H1 (cell line): ENCODE data around the gene WSCD2. TPM values are rescaled to one million over a fixed set of nuclear protein-coding genes. Genes with fewer than 3 reads are reported as not detected.

Experiments
- CTCF ChIA-PET: fragments of 300-600 bp; sonication (Branson Sonifier 250); formaldehyde crosslinking; loops from one replicate; lab custom pipeline; 2021; ENCODE audit not compliant: partially characterized antibody; lab: Charles Lee
- POLR2A ChIA-PET: fragments of 300-600 bp; sonication (Branson Sonifier 250); formaldehyde crosslinking; loops from one replicate; lab custom pipeline; 2021; ENCODE audit warnings: inconsistent platforms; ENCODE audit not compliant: partially characterized antibody; lab: Charles Lee
- DNase-seq, 2 experiments: peaks; one replicate each; pipeline versions ENCODE4 v3.0.0 to v3.0.0-alpha.2; 2010 to 2022; ENCODE audit warnings: low spot score in 2 of 2, low read depth in 1 of 2, mixed read lengths in 1 of 2
- FAIRE-seq: peaks from 2 replicates; lab custom pipeline; 2011; peaks lifted over from hg19 to GRCh38; lab: Jason Lieb, UNC
- H2AFZ ChIP-seq: 2 replicates; pipeline ENCODE4 v1.8.1; 2012; ENCODE audit warnings: low read length, inconsistent platforms
- H2AK5ac ChIP-seq: 2 replicates; pipeline ENCODE4 v1.6.1; 2013; ENCODE audit warnings: low read depth, low read length
- H2BK120ac ChIP-seq: replicated peaks from 2 replicates; pipeline ENCODE3; 2013; ENCODE audit warnings: low read depth, low read length, inconsistent platforms
- H2BK12ac ChIP-seq: 2 replicates; pipeline ENCODE4 v1.6.1; 2013; ENCODE audit warnings: low read depth, low read length
- H2BK15ac ChIP-seq: 2 replicates; pipeline ENCODE4 v1.6.1; 2013; ENCODE audit warnings: low read length
- H2BK20ac ChIP-seq: 2 replicates; pipeline ENCODE4 v1.6.1; 2013; ENCODE audit warnings: low read length
- H2BK5ac ChIP-seq: 2 replicates; pipeline ENCODE4 v1.6.1; 2013; ENCODE audit warnings: low read depth, low read length
- H3K14ac ChIP-seq: 2 replicates; pipeline ENCODE4 v1.6.1; 2013; ENCODE audit warnings: inconsistent platforms; ENCODE audit not compliant: insufficient read length
- H3K18ac ChIP-seq: 2 replicates; pipeline ENCODE4 v1.6.1; 2013; ENCODE audit warnings: low read length; ENCODE audit errors: extremely low read depth
- H3K23ac ChIP-seq: 2 replicates; pipeline ENCODE4 v1.6.1; 2013; ENCODE audit warnings: inconsistent platforms; ENCODE audit not compliant: insufficient read length
- H3K23me2 ChIP-seq: 2 replicates; pipeline ENCODE4 v1.6.1; 2013; ENCODE audit warnings: low read depth, low read length
- H3K27ac ChIP-seq: 2 replicates; pipeline ENCODE4 v1.6.1; 2011; ENCODE audit warnings: low read depth, low read length, inconsistent platforms
- H3K27me3 ChIP-seq, 4 experiments: replicated peaks in 1 of 4; 1 replicate in 1 of 4; 2 replicates in 3 of 4; pipeline versions ENCODE4 v1.6.1 to v1.8.1; 2011 to 2013; ENCODE audit warnings: low read length in 3 of 4, mild to moderate bottlenecking in 3 of 4, inconsistent platforms in 2 of 4, mixed read lengths in 2 of 4, moderate library complexity in 1 of 4; ENCODE audit not compliant: control insufficient read depth in 3 of 4, insufficient read depth in 3 of 4; ENCODE audit errors: extremely low read depth in 1 of 4
- H3K36me3 ChIP-seq, 4 experiments: 2 replicates each; pipeline versions ENCODE4 v1.6.1 to v1.8.1; 2011 to 2013; ENCODE audit warnings: mild to moderate bottlenecking in 4 of 4, low read length in 3 of 4, moderate library complexity in 2 of 4, control low read depth in 1 of 4, inconsistent platforms in 1 of 4; ENCODE audit not compliant: insufficient read depth in 4 of 4, control insufficient read depth in 2 of 4
- H3K4ac ChIP-seq: replicated peaks from 2 replicates; pipeline ENCODE3; 2013; ENCODE audit warnings: low read length, low read depth, mixed read lengths, inconsistent platforms; ENCODE audit not compliant: insufficient read length
- H3K4me1 ChIP-seq, 4 experiments: replicated peaks in 1 of 4; 1 replicate in 1 of 4; 2 replicates in 3 of 4; pipeline versions ENCODE4 v1.6.1 to v1.8.1; 2011 to 2013; ENCODE audit warnings: low read length in 3 of 4, inconsistent platforms in 2 of 4, mixed read lengths in 1 of 4; ENCODE audit not compliant: insufficient read depth in 4 of 4, control insufficient read depth in 3 of 4
- H3K4me2 ChIP-seq, 2 experiments: 2 replicates each; pipeline versions ENCODE4 v1.6.1 to v1.8.1; 2011 to 2013; ENCODE audit warnings: low read depth in 2 of 2, low read length in 2 of 2, control low read depth in 1 of 2, inconsistent platforms in 1 of 2, mild to moderate bottlenecking in 1 of 2; ENCODE audit not compliant: insufficient read depth in 1 of 2
- H3K4me3 ChIP-seq, 4 experiments: fragments of 200-600, 300-600 bp in 1 of 4; sonication (generic), shearing (Covaris generic), sonication (Bioruptor Twin) in 1 of 4; 2 replicates each; pipeline versions ENCODE4 v1.5.1 to v1.8.1; 2011 to 2016; ENCODE audit warnings: low read length in 4 of 4, low read depth in 3 of 4, control low read depth in 2 of 4, inconsistent platforms in 2 of 4, mild to moderate bottlenecking in 2 of 4, mixed read lengths in 1 of 4, moderate library complexity in 1 of 4; ENCODE audit not compliant: insufficient read depth in 2 of 4; ENCODE audit errors: extremely low read depth in 1 of 4
- H3K56ac ChIP-seq: replicated peaks from 2 replicates; pipeline ENCODE3; 2013; ENCODE audit warnings: low read depth, mild to moderate bottlenecking, mixed read lengths, low read length, inconsistent platforms; ENCODE audit not compliant: insufficient read length
- H3K79me1 ChIP-seq: 2 replicates; pipeline ENCODE4 v1.6.1; 2013; ENCODE audit warnings: low read depth, low read length, control low read depth
- H3K79me2 ChIP-seq, 2 experiments: 2 replicates each; pipeline versions ENCODE4 v1.6.1 to v1.8.1; 2012 to 2013; ENCODE audit warnings: low read length in 2 of 2, mild to moderate bottlenecking in 2 of 2, inconsistent platforms in 1 of 2; ENCODE audit not compliant: insufficient read depth in 2 of 2, control insufficient read depth in 1 of 2
- H3K9ac ChIP-seq, 4 experiments: replicated peaks in 1 of 4; 1 replicate in 1 of 4; 2 replicates in 3 of 4; pipeline versions ENCODE4 v1.6.1 to v1.8.1; 2011 to 2013; ENCODE audit warnings: low read depth in 3 of 4, low read length in 3 of 4, control low read depth in 2 of 4, mild to moderate bottlenecking in 2 of 4, moderate library complexity in 2 of 4, inconsistent platforms in 1 of 4; ENCODE audit errors: extremely low read depth in 1 of 4
- H3K9me3 ChIP-seq, 2 experiments: 2 replicates each; pipeline versions ENCODE4 v1.6.1 to v1.8.1; 2012 to 2013; ENCODE audit warnings: mild to moderate bottlenecking in 2 of 2, moderate library complexity in 2 of 2, control low read depth in 1 of 2, inconsistent platforms in 1 of 2, low read depth in 1 of 2, low read length in 1 of 2, mixed read lengths in 1 of 2; ENCODE audit not compliant: insufficient read depth in 2 of 2
- H4K20me1 ChIP-seq, 2 experiments: replicated peaks in 1 of 2; 2 replicates each; pipeline versions ENCODE3 to v1.8.1; 2011 to 2013; ENCODE audit warnings: inconsistent platforms in 2 of 2, low read length in 2 of 2, mild to moderate bottlenecking in 1 of 2; ENCODE audit not compliant: insufficient read depth in 2 of 2, control insufficient read depth in 1 of 2
- H4K5ac ChIP-seq: 2 replicates; pipeline ENCODE4 v1.6.1; 2013; ENCODE audit warnings: low read length, low read depth, mixed read lengths, inconsistent platforms; ENCODE audit not compliant: insufficient read length
- H4K8ac ChIP-seq: 2 replicates; pipeline ENCODE4 v1.8.0; 2013; ENCODE audit warnings: mild to moderate bottlenecking, moderate library complexity, low read length, inconsistent platforms; ENCODE audit not compliant: insufficient read depth; ENCODE audit errors: extremely low read depth
- H4K91ac ChIP-seq: replicated peaks from 2 replicates; pipeline ENCODE3; 2013; ENCODE audit warnings: low read length, mixed read lengths, inconsistent platforms; ENCODE audit not compliant: insufficient read length
- FOSL1 ChIP-seq: IDR thresholded peaks from 2 replicates; pipeline ENCODE4 v1.6.1; 2011; ENCODE audit warnings: mild to moderate bottlenecking, low read depth, low read length, moderate library complexity; ENCODE audit not compliant: insufficient read depth
- MAFK ChIP-seq: IDR thresholded peaks from 2 replicates; pipeline ENCODE4 v1.6.1; 2012; ENCODE audit warnings: low read depth, mild to moderate bottlenecking, improper control_type of control experiment, low read length
- MAX ChIP-seq: IDR thresholded peaks from 2 replicates; pipeline ENCODE4 v1.6.1; 2012; ENCODE audit warnings: inconsistent platforms
- SRF ChIP-seq: IDR thresholded peaks from 2 replicates; pipeline ENCODE4 v1.6.1; 2011; ENCODE audit warnings: mild to moderate bottlenecking, low read depth, low read length, moderate library complexity
- WGBS, 2 experiments: shearing (Covaris generic) in 1 of 2; methylation state at CpG; one replicate each; pipeline versions ENCODE4 v1.1.6 to v1.1.7; 2013 to 2015; ENCODE audit warnings: low lambda C conversion rate in 2 of 2, mixed read lengths in 2 of 2, inconsistent platforms in 1 of 2, low coverage in 1 of 2, missing lambda C conversion rate in 1 of 2; ENCODE audit not compliant: insufficient replicate concordance in 2 of 2, insufficient coverage in 1 of 2, insufficient read length in 1 of 2; ENCODE audit errors: extremely low coverage in 1 of 2, missing lambda C conversion rate in 1 of 2; 5-methylcytosine and 5-hydroxymethylcytosine counted together
- polyA plus RNA-seq, 7 experiments: library from polyadenylated mRNA; depleted of rRNA in 3 of 7; stranded (reverse) in 5 of 7; unstranded in 2 of 7; fragments of >200 nt in 5 of 7; fragments of 200-250 nt in 2 of 7; gene quantifications; 1 replicate in 5 of 7; 2 replicates in 1 of 7; 4 replicates in 1 of 7; pipeline versions ENCODE4 v1.2.1 to v1.2.3, GENCODE V29; 2011 to 2013; ENCODE audit warnings: missing spikeins in 2 of 7, mixed read lengths in 2 of 7
- total RNA-seq: library from RNA; stranded (reverse); fragmentation: NEBNext Ultra II Directional; extraction: Animal tissue kit (Norgen Biotek cat#: 25700); gene quantifications from 2 replicates; pipeline ENCODE4 v1.2.1, GENCODE V29; 2021

Gene WSCD2
- total and polyA plus RNA-seq, 2 of the 8 experiments (the other 6 are each of a cell fraction or from before 2014, with no cell fraction given) = 1.3 to 2.2 TPM

DNA sequence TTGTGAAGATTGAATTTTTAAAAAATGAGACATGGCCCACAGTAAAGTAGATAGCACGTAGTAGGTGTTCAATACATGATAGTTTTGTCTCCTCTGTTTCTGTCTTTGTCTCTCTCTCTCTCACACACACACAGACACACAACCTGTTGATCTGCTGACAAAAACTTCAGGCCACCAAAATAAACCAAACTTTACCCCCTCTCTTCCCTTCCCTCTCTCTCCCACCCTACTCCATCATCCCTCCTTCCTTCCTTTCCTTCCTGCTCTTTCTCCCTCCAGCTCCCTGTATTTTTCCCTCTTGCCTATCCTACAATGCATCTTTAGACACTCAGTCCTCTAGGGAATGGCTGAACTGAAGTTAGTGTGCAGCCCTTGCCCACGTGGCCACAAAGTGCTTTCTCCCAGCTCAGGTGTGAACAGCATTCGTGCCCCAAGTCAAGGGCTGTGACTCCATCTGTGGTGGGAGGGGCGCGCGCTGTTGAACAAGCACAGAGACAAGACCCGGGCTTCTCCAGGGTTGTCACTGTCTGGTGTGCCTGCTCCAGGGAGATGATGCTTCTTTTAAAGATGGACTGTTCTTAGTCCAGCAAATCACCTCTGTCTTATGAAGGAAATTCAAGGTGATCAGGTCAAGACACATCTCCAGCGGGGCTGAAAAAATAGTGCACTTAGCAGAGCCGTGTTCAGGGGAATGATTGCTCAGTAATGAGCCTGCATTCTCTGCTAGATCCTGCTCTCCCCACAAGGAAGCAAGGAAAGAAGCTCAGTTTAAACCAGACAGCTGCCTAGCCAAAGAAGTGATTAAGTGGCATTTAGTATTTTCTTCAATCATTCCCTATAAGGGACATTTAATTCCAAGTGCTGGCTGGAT lies 75.3 kb downstream of the WSCD2 start:
- Histone ChIP-seq H3K79me1 (no peaks in the 10 kb centered on the region), H3K23me2 (no peaks in the 10 kb centered on the region), H3K4me3 (no peak overlapping the region), H3K56ac (no peak overlapping the region), H2AK5ac (no peak overlapping the region), H3K27me3 (no peaks in the 10 kb centered on the region; a peak in 1 of 7 replicates), H3K23ac (no peak overlapping the region), H2BK5ac (no peak overlapping the region), H3K4ac (no peak overlapping the region), H2AFZ (no peak overlapping the region), H3K18ac (no peak overlapping the region), H4K91ac (no peak overlapping the region), H3K9ac (no peak overlapping the region), H4K20me1 (no peaks in the 10 kb centered on the region), H3K14ac (no peak overlapping the region), H3K9me3 (peaks cover 2% of the 10 kb centered on the region in 2 experiments; a peak in 2 of 4 replicates), H2BK12ac (no peak overlapping the region; the same call in 1 of the 2 replicates), H2BK20ac (no peak overlapping the region), H3K36me3 (no peaks in the 10 kb centered on the region), H3K4me1 (no peaks in the 10 kb centered on the region; a peak in 1 of 7 replicates), H4K5ac (no peak overlapping the region), H3K79me2 (no peaks in the 10 kb centered on the region), H4K8ac (no peak overlapping the region), H2BK120ac (no peak overlapping the region), H2BK15ac (no peak overlapping the region), H3K27ac (no peak overlapping the region), H3K4me2 (no peak overlapping the region)
- WGBS, 2 experiments = 87% methylated on average over 9 of the region's 9 CpGs; no CpG with 5 or more reads in 1 of the 2 experiments
- TF ChIP-seq MAX (no peak), FOSL1 (no peak), SRF (no peak), MAFK (no peak)
- no peak for FAIRE-seq
- ChIA-PET POLR2A (interaction anchor here (0.5 kb wide), 1 partner anchor 103 kb away, joined by 3 read pairs; no protein-coding TSS in a partner anchor), CTCF (interaction anchor here (1.1 to 2.8 kb wide), 2 partner anchors 10 to 36 kb away, joined by 3 to 14 read pairs; no protein-coding TSS in a partner anchor)
- DNase-seq = no peak
